GM23338 (cell line): Measurements from ENCODE around the gene SETBP1. TPM values are rescaled to one million over a fixed set of nuclear protein-coding genes. Genes with fewer than 3 reads are reported as not detected.

Experiments
- ATAC-seq: fragments of 200-7000 bp; cut with Tn5 transposase; 3 replicates; pipeline ENCODE4 v1.9.1; 2020
- DNase-seq: peaks from one replicate; pipeline ENCODE4 v3.0.0-alpha.2; 2015; ENCODE audit warnings: low spot score
- H2AFZ ChIP-seq: fragments of 200-600 bp; sonication (generic); 2 replicates; pipeline ENCODE4 v1.8.0; 2016; ENCODE audit warnings: antibody characterized with exemption, mild to moderate bottlenecking, moderate library complexity
- H3F3A ChIP-seq: fragments of 200-600 bp; sonication (generic); replicated peaks from 2 replicates; pipeline ENCODE4 v1.8.0; 2017; ENCODE audit warnings: antibody characterized with exemption, mixed run types, low read depth
- H3K27ac ChIP-seq: fragments of 200-600 bp; sonication (generic); 2 replicates; pipeline ENCODE4 v1.6.1; 2016; ENCODE audit warnings: low read depth
- H3K27me3 ChIP-seq: fragments of 200-600 bp; sonication (generic); 2 replicates; pipeline ENCODE4 v1.8.0; 2016; ENCODE audit warnings: mild to moderate bottlenecking, mixed run types, moderate library complexity; ENCODE audit not compliant: insufficient read depth
- H3K36me3 ChIP-seq: fragments of 200-600 bp; sonication (generic); 2 replicates; pipeline ENCODE4 v1.8.0; 2016; ENCODE audit warnings: mild to moderate bottlenecking; ENCODE audit not compliant: insufficient read depth
- H3K4me1 ChIP-seq: fragments of 200-600 bp; sonication (generic); 2 replicates; pipeline ENCODE4 v1.8.0; 2016; ENCODE audit warnings: mild to moderate bottlenecking, moderate library complexity; ENCODE audit not compliant: insufficient read depth
- H3K4me2 ChIP-seq: fragments of 200-600 bp; sonication (generic); 2 replicates; pipeline ENCODE4 v1.7.1; 2017; ENCODE audit warnings: mixed run types
- H3K4me3 ChIP-seq: fragments of 200-600 bp; sonication (generic); 2 replicates; pipeline ENCODE4 v1.6.1; 2016; ENCODE audit warnings: mixed run types
- H3K79me2 ChIP-seq: fragments of 200-600 bp; sonication (generic); replicated peaks from 2 replicates; pipeline ENCODE4 v1.8.0; 2017; ENCODE audit warnings: mild to moderate bottlenecking; ENCODE audit not compliant: insufficient read depth
- H3K9me2 ChIP-seq: fragments of 200-600 bp; sonication (generic); 2 replicates; pipeline ENCODE4 v1.8.0; 2017; ENCODE audit not compliant: insufficient read depth
- H4K20me1 ChIP-seq: fragments of 200-600 bp; sonication (generic); replicated peaks from 2 replicates; pipeline ENCODE4 v1.8.0; 2017; ENCODE audit warnings: mild to moderate bottlenecking; ENCODE audit not compliant: insufficient read depth
- H3K27ac Mint-ChIP-seq: 2 replicates; pipeline ENCODE4 v1.8.0; 2020; ENCODE audit warnings: inconsistent platforms, mild to moderate bottlenecking, moderate library complexity, mixed read lengths
- H3K27me3 Mint-ChIP-seq: 3 replicates; pipeline ENCODE4 v1.8.0; 2022; ENCODE audit warnings: low read depth, mild to moderate bottlenecking, moderate library complexity, mixed read lengths, inconsistent platforms; ENCODE audit not compliant: insufficient read depth, poor library complexity
- H3K36me3 Mint-ChIP-seq: 3 replicates; pipeline ENCODE4 v1.8.0; 2021; ENCODE audit warnings: low read depth, mild to moderate bottlenecking, inconsistent platforms, moderate library complexity, mixed read lengths
- H3K4me1 Mint-ChIP-seq: 3 replicates; pipeline ENCODE4 v1.8.0; 2020; ENCODE audit warnings: mild to moderate bottlenecking, inconsistent platforms, mixed read lengths
- H3K4me3 Mint-ChIP-seq: 3 replicates; pipeline ENCODE4 v1.8.0; 2021; ENCODE audit warnings: moderate library complexity, mild to moderate bottlenecking, inconsistent platforms, mixed read lengths
- H3K9me3 Mint-ChIP-seq: 3 replicates; pipeline ENCODE4 v1.8.0; 2020; ENCODE audit warnings: moderate library complexity, mild to moderate bottlenecking, inconsistent platforms, mixed read lengths
- ZNF331 ChIP-seq: fragments of 250-450 bp; sonication (Bioruptor Pico); IDR thresholded peaks from 2 replicates; pipeline ENCODE4 v1.5.0; 2020; ENCODE audit warnings: low read depth, mild to moderate bottlenecking, moderate library complexity
- polyA plus RNA-seq: library from polyadenylated mRNA; unstranded; fragments of >200 nt; fragmentation: Nextera tagmentation; extraction: Ambion mirVana; gene quantifications from 2 replicates; pipeline ENCODE4 v1.2.1, GENCODE V29; 2016
- total RNA-seq: library from RNA; depleted of rRNA; stranded (reverse); fragments of >200 nt; shearing (Covaris generic); gene quantifications from 2 replicates; pipeline ENCODE4 v1.2.3, GENCODE V29; 2014
- TF ChIP-seq, protein P1 (sequence below): fragments of 250-450 bp; sonication (Bioruptor Pico); IDR thresholded peaks from 2 replicates; pipeline ENCODE4 v1.5.0; 2020; ENCODE audit warnings: mild to moderate bottlenecking, moderate library complexity
- TF ChIP-seq, protein P2 (sequence below), 2 experiments: fragments of 200-600 bp in 1 of 2; sonication (generic) in 1 of 2; conservative IDR thresholded peaks; 2 replicates each; pipeline versions ENCODE4 v1.5.1 to v1.6.1; 2016 to 2017; ENCODE audit warnings: antibody characterized with exemption in 2 of 2, low read depth in 2 of 2, mild to moderate bottlenecking in 2 of 2, moderate library complexity in 1 of 2

SETBP1 gene
- total and polyA plus RNA-seq, 2 experiments from 2014 or later: 1.6 to 5.5 TPM

DNA sequence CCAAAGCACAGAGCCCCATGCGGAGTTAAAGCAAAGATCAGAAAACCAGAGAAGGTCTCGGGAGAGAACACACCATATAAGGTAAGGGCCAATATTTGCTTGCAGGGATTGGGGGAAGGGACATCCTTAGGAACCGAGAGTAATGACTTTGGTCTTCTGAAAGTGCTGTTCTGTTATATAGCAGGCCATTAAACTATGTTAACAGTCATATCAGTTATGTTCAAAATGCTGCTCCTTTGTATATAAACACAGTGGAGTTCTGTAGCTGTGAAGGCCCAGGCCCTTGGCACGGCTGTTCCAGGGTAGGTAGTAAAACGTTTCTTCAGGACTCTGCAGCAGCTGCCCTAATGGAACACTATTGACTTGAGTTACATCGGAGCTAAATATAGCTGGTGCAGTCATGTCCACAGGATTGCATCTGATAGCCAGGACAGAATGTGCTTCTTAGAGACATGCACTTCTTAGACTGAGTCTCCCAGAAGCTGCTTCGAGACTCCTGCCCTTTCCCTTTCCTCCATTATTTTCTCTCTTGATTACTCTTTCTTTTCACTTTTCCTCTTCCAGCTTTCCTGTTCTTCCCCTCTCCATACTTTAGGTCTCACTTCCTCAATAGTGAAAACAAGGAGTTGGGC is 122.4 kb downstream of the SETBP1 start (continued):
- TF ChIP-seq, protein P1, sequence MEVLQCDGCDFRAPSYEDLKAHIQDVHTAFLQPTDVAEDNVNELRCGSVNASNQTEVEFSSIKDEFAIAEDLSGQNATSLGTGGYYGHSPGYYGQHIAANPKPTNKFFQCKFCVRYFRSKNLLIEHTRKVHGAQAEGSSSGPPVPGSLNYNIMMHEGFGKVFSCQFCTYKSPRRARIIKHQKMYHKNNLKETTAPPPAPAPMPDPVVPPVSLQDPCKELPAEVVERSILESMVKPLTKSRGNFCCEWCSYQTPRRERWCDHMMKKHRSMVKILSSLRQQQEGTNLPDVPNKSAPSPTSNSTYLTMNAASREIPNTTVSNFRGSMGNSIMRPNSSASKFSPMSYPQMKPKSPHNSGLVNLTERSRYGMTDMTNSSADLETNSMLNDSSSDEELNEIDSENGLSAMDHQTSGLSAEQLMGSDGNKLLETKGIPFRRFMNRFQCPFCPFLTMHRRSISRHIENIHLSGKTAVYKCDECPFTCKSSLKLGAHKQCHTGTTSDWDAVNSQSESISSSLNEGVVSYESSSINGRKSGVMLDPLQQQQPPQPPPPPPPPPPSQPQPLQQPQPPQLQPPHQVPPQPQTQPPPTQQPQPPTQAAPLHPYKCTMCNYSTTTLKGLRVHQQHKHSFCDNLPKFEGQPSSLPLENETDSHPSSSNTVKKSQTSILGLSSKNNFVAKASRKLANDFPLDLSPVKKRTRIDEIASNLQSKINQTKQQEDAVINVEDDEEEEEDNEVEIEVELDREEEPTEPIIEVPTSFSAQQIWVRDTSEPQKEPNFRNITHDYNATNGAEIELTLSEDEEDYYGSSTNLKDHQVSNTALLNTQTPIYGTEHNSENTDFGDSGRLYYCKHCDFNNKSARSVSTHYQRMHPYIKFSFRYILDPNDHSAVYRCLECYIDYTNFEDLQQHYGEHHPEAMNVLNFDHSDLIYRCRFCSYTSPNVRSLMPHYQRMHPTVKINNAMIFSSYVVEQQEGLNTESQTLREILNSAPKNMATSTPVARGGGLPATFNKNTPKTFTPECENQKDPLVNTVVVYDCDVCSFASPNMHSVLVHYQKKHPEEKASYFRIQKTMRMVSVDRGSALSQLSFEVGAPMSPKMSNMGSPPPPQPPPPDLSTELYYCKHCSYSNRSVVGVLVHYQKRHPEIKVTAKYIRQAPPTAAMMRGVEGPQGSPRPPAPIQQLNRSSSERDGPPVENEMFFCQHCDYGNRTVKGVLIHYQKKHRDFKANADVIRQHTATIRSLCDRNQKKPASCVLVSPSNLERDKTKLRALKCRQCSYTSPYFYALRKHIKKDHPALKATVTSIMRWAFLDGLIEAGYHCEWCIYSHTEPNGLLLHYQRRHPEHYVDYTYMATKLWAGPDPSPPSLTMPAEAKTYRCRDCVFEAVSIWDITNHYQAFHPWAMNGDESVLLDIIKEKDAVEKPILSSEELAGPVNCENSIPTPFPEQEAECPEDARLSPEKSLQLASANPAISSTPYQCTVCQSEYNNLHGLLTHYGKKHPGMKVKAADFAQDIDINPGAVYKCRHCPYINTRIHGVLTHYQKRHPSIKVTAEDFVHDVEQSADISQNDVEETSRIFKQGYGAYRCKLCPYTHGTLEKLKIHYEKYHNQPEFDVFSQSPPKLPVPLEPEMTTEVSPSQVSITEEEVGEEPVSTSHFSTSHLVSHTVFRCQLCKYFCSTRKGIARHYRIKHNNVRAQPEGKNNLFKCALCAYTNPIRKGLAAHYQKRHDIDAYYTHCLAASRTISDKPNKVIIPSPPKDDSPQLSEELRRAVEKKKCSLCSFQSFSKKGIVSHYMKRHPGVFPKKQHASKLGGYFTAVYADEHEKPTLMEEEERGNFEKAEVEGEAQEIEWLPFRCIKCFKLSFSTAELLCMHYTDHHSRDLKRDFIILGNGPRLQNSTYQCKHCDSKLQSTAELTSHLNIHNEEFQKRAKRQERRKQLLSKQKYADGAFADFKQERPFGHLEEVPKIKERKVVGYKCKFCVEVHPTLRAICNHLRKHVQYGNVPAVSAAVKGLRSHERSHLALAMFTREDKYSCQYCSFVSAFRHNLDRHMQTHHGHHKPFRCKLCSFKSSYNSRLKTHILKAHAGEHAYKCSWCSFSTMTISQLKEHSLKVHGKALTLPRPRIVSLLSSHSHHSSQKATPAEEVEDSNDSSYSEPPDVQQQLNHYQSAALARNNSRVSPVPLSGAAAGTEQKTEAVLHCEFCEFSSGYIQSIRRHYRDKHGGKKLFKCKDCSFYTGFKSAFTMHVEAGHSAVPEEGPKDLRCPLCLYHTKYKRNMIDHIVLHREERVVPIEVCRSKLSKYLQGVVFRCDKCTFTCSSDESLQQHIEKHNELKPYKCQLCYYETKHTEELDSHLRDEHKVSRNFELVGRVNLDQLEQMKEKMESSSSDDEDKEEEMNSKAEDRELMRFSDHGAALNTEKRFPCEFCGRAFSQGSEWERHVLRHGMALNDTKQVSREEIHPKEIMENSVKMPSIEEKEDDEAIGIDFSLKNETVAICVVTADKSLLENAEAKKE: no peak
- TF ChIP-seq, protein P2, sequence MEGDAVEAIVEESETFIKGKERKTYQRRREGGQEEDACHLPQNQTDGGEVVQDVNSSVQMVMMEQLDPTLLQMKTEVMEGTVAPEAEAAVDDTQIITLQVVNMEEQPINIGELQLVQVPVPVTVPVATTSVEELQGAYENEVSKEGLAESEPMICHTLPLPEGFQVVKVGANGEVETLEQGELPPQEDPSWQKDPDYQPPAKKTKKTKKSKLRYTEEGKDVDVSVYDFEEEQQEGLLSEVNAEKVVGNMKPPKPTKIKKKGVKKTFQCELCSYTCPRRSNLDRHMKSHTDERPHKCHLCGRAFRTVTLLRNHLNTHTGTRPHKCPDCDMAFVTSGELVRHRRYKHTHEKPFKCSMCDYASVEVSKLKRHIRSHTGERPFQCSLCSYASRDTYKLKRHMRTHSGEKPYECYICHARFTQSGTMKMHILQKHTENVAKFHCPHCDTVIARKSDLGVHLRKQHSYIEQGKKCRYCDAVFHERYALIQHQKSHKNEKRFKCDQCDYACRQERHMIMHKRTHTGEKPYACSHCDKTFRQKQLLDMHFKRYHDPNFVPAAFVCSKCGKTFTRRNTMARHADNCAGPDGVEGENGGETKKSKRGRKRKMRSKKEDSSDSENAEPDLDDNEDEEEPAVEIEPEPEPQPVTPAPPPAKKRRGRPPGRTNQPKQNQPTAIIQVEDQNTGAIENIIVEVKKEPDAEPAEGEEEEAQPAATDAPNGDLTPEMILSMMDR (conservative IDR thresholded peaks at IDR 0.05; ENCODE audit: low read depth in 2 of 2): no peak

DNA sequence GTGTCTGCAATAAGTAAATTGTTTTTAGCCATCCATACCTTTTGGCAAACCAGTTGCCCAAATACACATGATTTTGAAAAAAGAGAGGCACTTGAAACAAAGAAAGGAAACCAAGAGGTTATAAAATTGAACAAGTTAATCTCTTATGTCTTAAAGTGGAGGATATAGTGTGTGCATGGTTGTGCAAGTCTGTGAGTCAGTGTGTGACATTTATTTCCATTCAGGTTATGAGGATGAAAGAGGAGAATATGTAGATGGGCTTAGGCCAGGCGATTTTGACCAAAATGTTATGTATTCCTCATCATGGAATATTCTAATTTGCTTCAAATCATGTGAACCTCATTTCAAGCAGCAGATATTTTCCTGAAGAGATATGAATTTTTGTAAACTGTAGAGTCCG is 123.3 kb downstream of the SETBP1 start:
- ATAC-seq (no peak), DNase-seq (no peak)
- Histone ChIP-seq H3K36me3 (no peaks in the 10 kb centered on the region), H3K27ac (no peak overlapping the region), H3K4me1 (peaks cover 9% of the 10 kb centered on the region; the same call in 1 of the 2 replicates), H3K79me2 (no peaks in the 10 kb centered on the region), H3F3A (no peaks in the 10 kb centered on the region), H2AFZ (no peak overlapping the region), H3K4me2 (no peak overlapping the region), H3K9me2 (peaks cover 9% of the 10 kb centered on the region; the same call in 1 of the 2 replicates), H4K20me1 (no peaks in the 10 kb centered on the region), H3K4me3 (no peak overlapping the region), H3K27me3 (no peaks in the 10 kb centered on the region)
- Mint-ChIP-seq H3K9me3 (peaks cover 9% of the 10 kb centered on the region; the same call in 2 of the 3 replicates), H3K36me3 (peaks cover 16% of the 10 kb centered on the region), H3K4me3 (no peak overlapping the region), H3K27ac (no peak overlapping the region), H3K4me1 (peaks cover 22% of the 10 kb centered on the region), H3K27me3 (peaks cover 4% of the 10 kb centered on the region)
- TF ChIP-seq ZNF331 (CRISPR knock-in tag): no peak
